Vagina (tissue), 2 donors: Measurements from ENCODE around the gene PSMA7.

Experiments
- CTCF ChIP-seq, 3 experiments: fragments of 450-650 bp in 2 of 3; fragments of 200-600 bp in 1 of 3; sonication (generic) in 1 of 3; IDR thresholded peaks; one replicate each; pipeline ENCODE4 v1.5.1; 2017 to 2019; ENCODE audit warnings: antibody characterized with exemption in 3 of 3, mild to moderate bottlenecking in 2 of 3, moderate library complexity in 2 of 3
- POLR2AphosphoS5 ChIP-seq, 2 donors: sonication (generic); formaldehyde crosslinking; IDR thresholded peaks; one replicate each; pipeline ENCODE4 v1.9.0; 2017; ENCODE audit warnings: antibody characterized with exemption in 2 of 2, mild to moderate bottlenecking in 2 of 2, low read depth in 1 of 2; ENCODE audit not compliant: insufficient read depth in 1 of 2

- TF ChIP-seq CTCF (IDR thresholded peaks at IDR 0.05), result no peak
- no peak for TF ChIP-seq POLR2AphosphoS5 (IDR thresholded peaks at IDR 0.05; ENCODE audit: insufficient read depth in 1 of 2, low read depth in 1 of 2)
These were observed 16.6 kb upstream of the PSMA7 start for GRCh38 chr20:62159839-62160238.
